ENCODE data around the gene TRH.

The TRH gene

DNA sequence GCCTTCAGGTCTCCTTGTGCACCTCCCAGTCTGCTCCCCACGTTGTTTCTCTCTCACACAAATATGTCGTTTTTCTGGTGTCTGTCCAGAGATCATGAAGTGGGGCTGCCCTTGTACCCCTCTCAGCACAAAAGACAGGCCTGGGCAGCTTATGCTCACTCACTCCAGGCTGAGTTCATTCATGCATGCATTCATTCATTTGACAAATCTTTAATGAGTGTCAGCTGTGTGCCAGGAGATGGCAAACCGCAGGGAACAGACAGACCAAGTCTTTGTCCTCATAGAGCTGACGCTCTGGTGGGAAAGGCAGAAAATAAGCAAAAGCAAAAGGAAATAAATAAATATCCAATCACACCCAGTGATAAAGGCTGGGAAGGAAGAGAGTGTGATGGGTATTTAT is 7.6 kb upstream of the TRH start:
- H3K4me3 ChIP-seq (ENCODE audit: low read length): no peak overlapping the region
- no peak overlapping the region for H3K9ac ChIP-seq (ENCODE audit: low read length)
- no peaks in the 10 kb centered on the region for H3K9me3 ChIP-seq (ENCODE audit: control insufficient read depth, low read depth, low read length)
- H3K4me1 ChIP-seq (ENCODE audit: control insufficient read depth, low read depth, low read length): peaks cover 5% of the 10 kb centered on the region
- no peaks in the 10 kb centered on the region for H3K36me3 ChIP-seq (ENCODE audit: control insufficient read depth, low read depth, low read length)
- peaks cover 59% of the 10 kb centered on the region for H3K27me3 ChIP-seq (ENCODE audit: control insufficient read depth, insufficient read depth, low read length)
- H3K27ac ChIP-seq (ENCODE audit: low read length): no peak overlapping the region

- Histone ChIP-seq H3K4me1 (ENCODE audit: control insufficient read depth, low read depth, low read length) (peaks cover 5% of the 10 kb centered on the region), H3K27me3 (ENCODE audit: control insufficient read depth, insufficient read depth, low read length) (peaks cover 67% of the 10 kb centered on the region), H3K9me3 (ENCODE audit: control insufficient read depth, low read depth, low read length) (no peaks in the 10 kb centered on the region), H3K36me3 (ENCODE audit: control insufficient read depth, low read depth, low read length) (no peaks in the 10 kb centered on the region), H3K27ac (ENCODE audit: low read length) (no peak overlapping the region), H3K9ac (ENCODE audit: low read length) (no peak overlapping the region), H3K4me3 (ENCODE audit: low read length) (no peak overlapping the region)
Measured at GRCh38 chr3:129967761-129968160, 6.8 kb upstream of the TRH start.

- Histone ChIP-seq H3K27ac (ENCODE audit: low read length) (no peak overlapping the region), H3K9ac (ENCODE audit: low read length) (no peak overlapping the region), H3K4me3 (ENCODE audit: low read length) (no peak overlapping the region), H3K36me3 (ENCODE audit: control insufficient read depth, low read depth, low read length) (no peaks in the 10 kb centered on the region), H3K27me3 (ENCODE audit: control insufficient read depth, insufficient read depth, low read length) (peaks cover 98% of the 10 kb centered on the region), H3K4me1 (ENCODE audit: control insufficient read depth, low read depth, low read length) (peaks cover 5% of the 10 kb centered on the region), H3K9me3 (ENCODE audit: control insufficient read depth, low read depth, low read length) (no peaks in the 10 kb centered on the region)
Measured at GRCh38 chr3:129971351-129972052, 3.0 kb upstream of the TRH start.

DNA sequence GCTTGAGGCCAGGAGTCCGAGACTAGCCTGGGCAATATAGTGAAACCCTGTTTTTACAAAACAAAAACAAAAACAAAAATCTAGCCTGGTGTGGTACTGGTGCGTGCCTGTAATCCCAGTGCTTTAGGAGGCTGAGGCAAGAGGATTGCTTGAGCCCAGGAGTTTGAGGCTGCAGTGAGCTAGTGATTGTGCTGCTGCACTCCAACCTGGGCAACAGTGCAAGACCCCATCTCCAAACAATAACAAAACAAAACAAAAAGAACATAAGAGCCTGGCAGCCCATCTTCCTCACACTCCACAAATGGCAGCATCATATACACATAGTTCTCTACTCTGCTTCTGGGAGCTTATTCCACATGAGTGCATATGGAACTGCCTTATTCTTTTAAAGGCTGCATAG is 2.2 kb upstream of the TRH start:
- no peak overlapping the region for H3K27ac ChIP-seq (ENCODE audit: low read length)
- H3K36me3 ChIP-seq (ENCODE audit: control insufficient read depth, low read depth, low read length): no peaks in the 10 kb centered on the region
- H3K4me3 ChIP-seq (ENCODE audit: low read length): no peak overlapping the region
- no peaks in the 10 kb centered on the region for H3K9me3 ChIP-seq (ENCODE audit: control insufficient read depth, low read depth, low read length)
- H3K9ac ChIP-seq (ENCODE audit: low read length): no peak overlapping the region
- peaks cover 98% of the 10 kb centered on the region for H3K27me3 ChIP-seq (ENCODE audit: control insufficient read depth, insufficient read depth, low read length)
- H3K4me1 ChIP-seq (ENCODE audit: control insufficient read depth, low read depth, low read length): peaks cover 5% of the 10 kb centered on the region

DNA sequence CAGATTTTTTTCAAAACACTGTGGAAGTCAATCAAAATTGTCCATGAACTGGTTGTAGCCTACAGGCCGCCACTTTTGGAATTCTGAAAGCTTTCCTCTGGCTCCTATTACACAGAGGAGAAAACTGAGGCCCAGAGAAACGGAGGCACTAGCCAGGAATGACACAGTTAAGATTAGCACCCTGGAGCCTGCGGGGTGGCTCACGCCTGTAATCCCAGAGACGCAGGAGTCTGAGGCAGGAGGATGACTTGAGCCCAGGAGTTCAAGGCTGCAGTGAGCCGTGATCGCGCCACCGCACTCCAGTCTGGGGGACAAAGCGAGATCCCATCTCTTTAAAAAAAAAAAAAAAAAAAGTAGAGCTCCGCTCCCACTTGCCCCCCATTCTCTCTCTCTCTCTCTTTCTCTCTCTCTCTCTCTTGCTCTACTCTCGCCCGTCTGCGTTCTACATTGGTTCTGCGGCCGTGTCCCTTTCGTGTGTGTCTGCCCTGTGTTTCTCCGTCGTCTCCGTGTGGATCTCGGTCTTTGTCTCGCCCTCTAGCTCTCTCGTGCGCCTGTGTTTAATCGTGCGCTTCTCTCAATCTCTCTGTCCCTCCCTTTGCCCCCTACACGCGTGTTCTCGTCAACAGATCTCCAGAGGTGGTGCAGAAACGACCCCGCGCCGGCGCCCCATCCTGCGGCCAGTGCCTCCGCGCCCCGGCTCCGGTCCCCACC is 512 bp upstream of the TRH start:
- peaks cover 98% of the 10 kb centered on the region for H3K27me3 ChIP-seq (ENCODE audit: control insufficient read depth, insufficient read depth, low read length)
- H3K9ac ChIP-seq (ENCODE audit: low read length): no peak overlapping the region
- peak overlapping the region; percentile 34 for H3K4me3 ChIP-seq (ENCODE audit: low read length)
- H3K9me3 ChIP-seq (ENCODE audit: control insufficient read depth, low read depth, low read length): no peaks in the 10 kb centered on the region
- H3K36me3 ChIP-seq (ENCODE audit: control insufficient read depth, low read depth, low read length): no peaks in the 10 kb centered on the region
- H3K4me1 ChIP-seq (ENCODE audit: control insufficient read depth, low read depth, low read length): peaks cover 5% of the 10 kb centered on the region
- H3K27ac ChIP-seq (ENCODE audit: low read length): no peak overlapping the region

GRCh38 chr3:129974833-129975704 is 549 bp downstream of the TRH start:
- no peak overlapping the region for H3K9ac ChIP-seq (ENCODE audit: low read length)

DNA sequence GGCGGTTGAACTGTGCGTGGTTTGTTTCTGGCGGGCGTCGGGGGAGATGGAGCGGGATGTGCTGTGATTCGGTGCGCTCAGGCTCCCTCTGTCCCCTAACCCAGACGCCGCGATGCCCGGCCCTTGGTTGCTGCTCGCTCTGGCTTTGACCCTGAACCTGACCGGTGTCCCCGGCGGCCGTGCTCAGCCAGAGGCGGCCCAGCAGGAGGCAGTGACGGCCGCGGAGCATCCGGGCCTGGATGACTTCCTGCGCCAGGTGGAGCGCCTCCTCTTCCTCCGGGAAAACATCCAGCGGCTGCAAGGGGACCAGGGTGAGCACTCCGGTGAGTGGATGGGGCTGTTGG is 1.2 kb downstream of the TRH start:
- Histone ChIP-seq H3K4me3 (ENCODE audit: low read length) (peak overlapping the region; percentile 34), H3K27ac (ENCODE audit: low read length) (no peak overlapping the region), H3K9ac (ENCODE audit: low read length) (no peak overlapping the region), H3K27me3 (ENCODE audit: control insufficient read depth, insufficient read depth, low read length) (peaks cover 94% of the 10 kb centered on the region), H3K9me3 (ENCODE audit: control insufficient read depth, low read depth, low read length) (no peaks in the 10 kb centered on the region), H3K4me1 (ENCODE audit: control insufficient read depth, low read depth, low read length) (peaks cover 3% of the 10 kb centered on the region), H3K36me3 (ENCODE audit: control insufficient read depth, low read depth, low read length) (no peaks in the 10 kb centered on the region)

More at GRCh38 chr3:129974833-129975704, 549 bp downstream of the TRH start:
- Histone ChIP-seq H3K4me1 (ENCODE audit: control insufficient read depth, low read depth, low read length) (peaks cover 5% of the 10 kb centered on the region), H3K9me3 (ENCODE audit: control insufficient read depth, low read depth, low read length) (no peaks in the 10 kb centered on the region), H3K4me3 (ENCODE audit: low read length) (peak overlapping the region; percentile 34), H3K36me3 (ENCODE audit: control insufficient read depth, low read depth, low read length) (no peaks in the 10 kb centered on the region), H3K27ac (ENCODE audit: low read length) (no peak overlapping the region), H3K27me3 (ENCODE audit: control insufficient read depth, insufficient read depth, low read length) (peaks cover 96% of the 10 kb centered on the region)

DNA sequence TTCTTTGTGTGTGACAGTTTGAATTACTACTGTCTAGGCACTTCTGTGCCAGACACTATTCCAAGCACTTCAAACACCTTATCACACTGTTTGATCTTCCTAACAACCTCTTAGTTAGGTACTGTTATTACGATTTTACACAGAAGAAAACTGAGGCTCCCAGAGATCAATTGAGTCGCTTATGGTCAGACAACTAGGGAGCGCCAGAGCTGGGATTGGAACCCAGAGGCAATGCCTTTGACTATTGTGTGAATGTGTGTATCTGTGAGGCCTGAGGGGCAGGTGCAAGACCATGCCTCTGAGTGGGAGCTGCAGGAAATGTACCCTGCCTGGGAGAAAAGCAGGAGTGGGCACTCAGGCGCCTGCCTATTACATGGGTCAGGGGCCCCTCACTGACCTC is 1.8 kb downstream of the TRH start:
- Histone ChIP-seq H3K36me3 (ENCODE audit: control insufficient read depth, low read depth, low read length) (no peaks in the 10 kb centered on the region), H3K27me3 (ENCODE audit: control insufficient read depth, insufficient read depth, low read length) (peaks cover 94% of the 10 kb centered on the region), H3K4me3 (ENCODE audit: low read length) (no peak overlapping the region), H3K9me3 (ENCODE audit: control insufficient read depth, low read depth, low read length) (no peaks in the 10 kb centered on the region), H3K27ac (ENCODE audit: low read length) (no peak overlapping the region), H3K9ac (ENCODE audit: low read length) (no peak overlapping the region), H3K4me1 (ENCODE audit: control insufficient read depth, low read depth, low read length) (no peaks in the 10 kb centered on the region)

DNA sequence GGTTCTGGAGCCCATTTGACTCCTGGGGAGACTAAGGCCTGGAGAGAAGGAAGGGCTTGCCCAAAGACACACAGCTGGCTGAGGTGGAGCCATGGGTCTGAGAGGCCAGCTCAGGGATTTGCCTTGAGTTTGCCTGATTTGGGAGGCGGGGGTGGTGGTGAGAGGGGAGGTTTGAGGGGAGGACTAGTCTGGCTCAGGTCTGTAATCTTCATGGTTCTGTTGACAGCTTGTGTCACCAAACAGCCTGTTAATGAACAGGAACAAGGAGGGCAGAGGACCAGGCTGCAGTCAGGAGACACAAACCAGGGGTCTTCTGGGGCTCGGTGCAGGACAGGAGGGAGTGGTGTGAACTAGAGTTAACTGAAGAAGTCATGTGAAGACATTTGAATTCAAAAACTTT is 3.6 kb downstream of the TRH start:
- H3K27me3 ChIP-seq (ENCODE audit: control insufficient read depth, insufficient read depth, low read length): peaks cover 84% of the 10 kb centered on the region
- no peak overlapping the region for H3K9ac ChIP-seq (ENCODE audit: low read length)
- no peak overlapping the region for H3K4me3 ChIP-seq (ENCODE audit: low read length)
- H3K27ac ChIP-seq (ENCODE audit: low read length): no peak overlapping the region
- H3K36me3 ChIP-seq (ENCODE audit: control insufficient read depth, low read depth, low read length): no peaks in the 10 kb centered on the region
- H3K4me1 ChIP-seq (ENCODE audit: control insufficient read depth, low read depth, low read length): no peaks in the 10 kb centered on the region
- H3K9me3 ChIP-seq (ENCODE audit: control insufficient read depth, low read depth, low read length): no peaks in the 10 kb centered on the region

DNA sequence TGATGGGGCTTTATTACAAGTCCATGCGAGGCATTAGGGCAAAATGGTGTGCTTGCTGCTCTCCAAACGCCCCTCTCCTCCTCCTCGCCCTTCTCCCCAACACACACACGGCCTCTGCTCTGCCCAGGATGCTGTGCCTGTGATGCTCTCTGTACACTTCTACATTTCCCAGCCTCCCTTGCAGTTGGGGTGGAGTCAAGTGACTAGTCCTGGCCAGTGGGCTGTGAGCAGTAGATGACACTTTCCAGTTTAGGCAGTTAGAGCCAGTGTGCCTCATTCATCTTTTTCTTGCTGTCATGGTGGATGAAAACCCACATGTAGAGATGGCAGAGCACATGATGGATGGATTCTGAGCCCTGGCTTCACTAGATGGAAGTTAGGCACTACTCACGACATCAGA is 5.4 kb downstream of the TRH start:
- no peak overlapping the region for H3K27ac ChIP-seq (ENCODE audit: low read length)
- no peaks in the 10 kb centered on the region for H3K9me3 ChIP-seq (ENCODE audit: control insufficient read depth, low read depth, low read length)
- H3K4me1 ChIP-seq (ENCODE audit: control insufficient read depth, low read depth, low read length): no peaks in the 10 kb centered on the region
- no peaks in the 10 kb centered on the region for H3K36me3 ChIP-seq (ENCODE audit: control insufficient read depth, low read depth, low read length)
- H3K27me3 ChIP-seq (ENCODE audit: control insufficient read depth, insufficient read depth, low read length): peaks cover 69% of the 10 kb centered on the region
- no peak overlapping the region for H3K9ac ChIP-seq (ENCODE audit: low read length)
- no peak overlapping the region for H3K4me3 ChIP-seq (ENCODE audit: low read length)

DNA sequence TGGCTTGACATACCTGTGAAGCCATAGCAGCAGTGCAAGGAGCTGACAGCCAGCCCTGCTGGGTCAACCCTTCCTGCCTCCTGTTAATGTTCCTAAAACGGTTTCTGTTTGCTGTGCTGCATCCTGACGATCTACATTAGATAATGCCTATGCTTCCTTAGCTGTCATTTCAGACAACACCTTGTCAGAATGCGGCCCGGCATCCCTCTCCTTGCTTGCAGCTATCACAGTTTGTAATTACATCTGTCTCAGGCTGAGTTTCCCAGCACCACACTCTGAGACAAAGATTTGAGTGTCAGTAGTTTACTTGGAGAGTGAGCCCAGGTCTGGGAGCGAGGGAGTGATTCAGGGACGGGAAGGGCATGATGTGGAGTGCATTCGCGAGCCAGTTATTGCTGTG is 9.0 kb downstream of the TRH start:
- no peaks in the 10 kb centered on the region for H3K4me1 ChIP-seq (ENCODE audit: control insufficient read depth, low read depth, low read length)
- H3K27me3 ChIP-seq (ENCODE audit: control insufficient read depth, insufficient read depth, low read length): peaks cover 33% of the 10 kb centered on the region
- H3K4me3 ChIP-seq (ENCODE audit: low read length): no peak overlapping the region
- H3K27ac ChIP-seq (ENCODE audit: low read length): no peak overlapping the region
- H3K9me3 ChIP-seq (ENCODE audit: control insufficient read depth, low read depth, low read length): no peaks in the 10 kb centered on the region
- H3K36me3 ChIP-seq (ENCODE audit: control insufficient read depth, low read depth, low read length): no peaks in the 10 kb centered on the region
- no peak overlapping the region for H3K9ac ChIP-seq (ENCODE audit: low read length)

All from iPS-18a (cell line).